RWPE2 (cell line): Measurements from ENCODE around the gene ZNRF3.

ENCODE experiments used
- ATAC-seq: fragments of 200-7000 bp; cut with Tn5 transposase; 3 replicates; pipeline ENCODE4 v1.9.1; 2021; ENCODE audit warnings: low read depth
- DNase-seq: peaks from one replicate; pipeline ENCODE4 v3.0.0-alpha.2; 2020; ENCODE audit warnings: low spot score
- H3K27ac ChIP-seq: fragments of 450-650 bp; 2 replicates; pipeline ENCODE4 v1.5.1; 2017; ENCODE audit warnings: mild to moderate bottlenecking; ENCODE audit not compliant: poor library complexity, severe bottlenecking
- H3K27me3 ChIP-seq: fragments of 250-450 bp; sonication (Bioruptor Pico); 2 replicates; pipeline ENCODE4 v1.5.1; 2021; ENCODE audit warnings: mild to moderate bottlenecking, moderate library complexity; ENCODE audit not compliant: insufficient read depth, poor library complexity, severe bottlenecking
- H3K36me3 ChIP-seq: fragments of 250-450 bp; sonication (Bioruptor Pico); 2 replicates; pipeline ENCODE4 v1.5.1; 2020; ENCODE audit warnings: low read depth, mild to moderate bottlenecking, moderate library complexity
- H3K4me1 ChIP-seq: fragments of 250-450 bp; sonication (Bioruptor Pico); 2 replicates; pipeline ENCODE4 v1.5.1; 2021; ENCODE audit warnings: mild to moderate bottlenecking, moderate library complexity; ENCODE audit not compliant: insufficient read depth, poor library complexity, severe bottlenecking
- H3K4me3 ChIP-seq: fragments of 250-450 bp; sonication (Bioruptor Pico); 2 replicates; pipeline ENCODE4 v1.5.1; 2021; ENCODE audit warnings: mild to moderate bottlenecking, moderate library complexity; ENCODE audit not compliant: severe bottlenecking
- H3K9me3 ChIP-seq: fragments of 250-450 bp; sonication (Bioruptor Pico); 2 replicates; pipeline ENCODE4 v1.5.1; 2021; ENCODE audit warnings: mild to moderate bottlenecking, moderate library complexity; ENCODE audit not compliant: severe bottlenecking
- TF ChIP-seq, protein P1 (sequence below): fragments of 450-650 bp; IDR thresholded peaks from one replicate; pipeline ENCODE4 v1.5.1; 2017; ENCODE audit warnings: mild to moderate bottlenecking, moderate library complexity; ENCODE audit not compliant: poor library complexity, severe bottlenecking

Gene ZNRF3

DNA sequence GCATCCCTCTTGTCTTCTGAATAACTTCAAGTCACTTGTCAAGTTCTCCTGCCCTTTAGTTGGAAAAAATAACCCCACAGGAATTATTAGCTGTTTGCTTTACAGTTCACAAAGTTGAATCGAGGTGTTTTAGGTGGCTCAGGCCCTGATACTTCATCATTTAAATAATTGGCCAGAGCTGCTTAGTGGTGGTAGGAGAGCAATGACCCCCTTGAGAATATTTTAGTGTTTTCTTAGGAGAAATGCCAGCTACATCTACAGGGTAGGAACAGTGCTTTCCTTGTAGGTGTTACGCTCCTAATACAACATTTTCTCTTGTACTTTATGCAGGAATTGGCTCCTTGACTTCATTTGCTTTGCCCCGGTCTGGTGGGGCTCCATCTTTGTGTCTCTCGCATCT lies 105.1 kb downstream of the ZNRF3 start:
- ATAC-seq, result no peak
- H3K27ac ChIP-seq, result no peak overlapping the region
- peaks cover 6% of the 10 kb centered on the region; the same call in 1 of the 2 replicates for H3K36me3 ChIP-seq
- no peaks in the 10 kb centered on the region for H3K9me3 ChIP-seq
- DNase-seq, result no peak
- TF ChIP-seq, protein P1, sequence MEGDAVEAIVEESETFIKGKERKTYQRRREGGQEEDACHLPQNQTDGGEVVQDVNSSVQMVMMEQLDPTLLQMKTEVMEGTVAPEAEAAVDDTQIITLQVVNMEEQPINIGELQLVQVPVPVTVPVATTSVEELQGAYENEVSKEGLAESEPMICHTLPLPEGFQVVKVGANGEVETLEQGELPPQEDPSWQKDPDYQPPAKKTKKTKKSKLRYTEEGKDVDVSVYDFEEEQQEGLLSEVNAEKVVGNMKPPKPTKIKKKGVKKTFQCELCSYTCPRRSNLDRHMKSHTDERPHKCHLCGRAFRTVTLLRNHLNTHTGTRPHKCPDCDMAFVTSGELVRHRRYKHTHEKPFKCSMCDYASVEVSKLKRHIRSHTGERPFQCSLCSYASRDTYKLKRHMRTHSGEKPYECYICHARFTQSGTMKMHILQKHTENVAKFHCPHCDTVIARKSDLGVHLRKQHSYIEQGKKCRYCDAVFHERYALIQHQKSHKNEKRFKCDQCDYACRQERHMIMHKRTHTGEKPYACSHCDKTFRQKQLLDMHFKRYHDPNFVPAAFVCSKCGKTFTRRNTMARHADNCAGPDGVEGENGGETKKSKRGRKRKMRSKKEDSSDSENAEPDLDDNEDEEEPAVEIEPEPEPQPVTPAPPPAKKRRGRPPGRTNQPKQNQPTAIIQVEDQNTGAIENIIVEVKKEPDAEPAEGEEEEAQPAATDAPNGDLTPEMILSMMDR, result no peak
- H3K4me3 ChIP-seq, result no peak overlapping the region
- H3K4me1 ChIP-seq, result peaks cover 5% of the 10 kb centered on the region
- H3K27me3 ChIP-seq, result no peaks in the 10 kb centered on the region

DNA sequence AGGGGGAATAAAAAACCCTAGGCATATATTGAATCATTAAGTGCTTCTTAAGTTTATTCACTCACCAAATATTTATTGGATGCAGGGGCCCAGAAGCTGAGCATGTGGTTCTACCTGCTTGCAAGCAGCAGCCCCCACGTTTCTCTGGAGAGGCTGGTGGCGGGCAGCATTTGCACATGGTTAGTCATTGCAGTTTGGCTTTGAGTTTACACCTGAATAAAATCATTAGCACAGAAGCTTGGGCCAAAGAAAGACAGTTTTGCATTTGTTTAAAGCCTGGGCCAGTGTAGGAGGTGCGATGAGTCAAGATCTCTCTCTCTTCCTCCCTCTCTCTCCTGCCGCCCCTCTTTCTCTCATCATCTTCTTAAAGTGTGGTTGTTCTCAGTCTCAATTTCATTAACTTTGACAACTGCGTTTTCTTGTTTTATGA lies 105.7 kb downstream of the ZNRF3 start:
- H3K27me3 ChIP-seq, result no peaks in the 10 kb centered on the region
- TF ChIP-seq, protein P1, result no peak
- H3K4me1 ChIP-seq, result no peaks in the 10 kb centered on the region
- H3K36me3 ChIP-seq, result peaks cover 6% of the 10 kb centered on the region; the same call in 1 of the 2 replicates
- DNase-seq (no peak), ATAC-seq (no peak)
- H3K27ac ChIP-seq, result no peak overlapping the region
- H3K4me3 ChIP-seq, result no peak overlapping the region
- H3K9me3 ChIP-seq, result no peaks in the 10 kb centered on the region

DNA sequence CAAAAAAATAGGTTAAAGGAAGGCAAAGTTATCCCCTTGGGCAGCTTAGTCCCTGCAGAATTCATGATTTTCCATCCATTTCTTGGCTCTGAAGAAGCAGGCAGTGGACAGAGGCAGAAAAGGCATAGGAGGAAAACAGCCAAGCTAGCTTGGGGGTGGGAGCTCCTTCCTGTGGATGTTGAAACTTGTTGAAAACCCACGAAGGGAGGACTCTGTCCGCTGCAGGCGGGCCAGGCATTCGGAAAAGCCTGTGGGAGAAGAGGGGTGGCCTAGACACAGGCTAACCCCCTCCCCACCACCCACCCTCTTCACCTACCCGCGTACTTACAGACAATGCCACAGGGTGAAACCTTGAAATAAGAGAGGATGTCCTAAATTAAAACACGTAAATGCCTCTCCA lies 106.1 kb downstream of the ZNRF3 start:
- ATAC-seq, result no peak

DNA sequence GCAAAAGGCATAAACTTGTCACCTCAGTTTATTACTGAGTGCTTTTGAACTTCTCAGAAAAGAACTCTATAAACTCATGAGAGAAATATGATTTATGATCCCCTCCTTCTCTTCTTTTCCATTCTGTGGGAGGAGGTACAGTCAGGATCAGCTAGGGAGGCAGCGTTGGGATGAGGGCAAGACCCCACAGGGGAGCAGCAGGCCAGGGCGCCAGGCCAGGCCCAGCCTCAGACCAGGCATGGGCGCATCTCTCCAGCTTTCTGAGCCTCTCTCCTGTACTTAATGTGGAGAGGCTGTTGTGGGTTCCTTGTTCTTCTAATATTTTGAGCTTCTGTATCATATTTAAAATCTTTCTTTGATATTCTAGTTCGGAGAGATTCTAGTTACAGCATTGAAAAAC lies 106.5 kb downstream of the ZNRF3 start:
- ATAC-seq (no peak), DNase-seq (no peak)
- Histone ChIP-seq H3K4me3 (no peak overlapping the region), H3K4me1 (no peaks in the 10 kb centered on the region), H3K36me3 (peaks cover 6% of the 10 kb centered on the region; the same call in 1 of the 2 replicates), H3K9me3 (no peaks in the 10 kb centered on the region), H3K27ac (no peak overlapping the region), H3K27me3 (no peaks in the 10 kb centered on the region)
- TF ChIP-seq, protein P1, result no peak

More for the DNA sequence above, 106.1 kb downstream of the ZNRF3 start:
- Histone ChIP-seq H3K4me3 (no peak overlapping the region), H3K27me3 (no peaks in the 10 kb centered on the region), H3K36me3 (peaks cover 6% of the 10 kb centered on the region; the same call in 1 of the 2 replicates), H3K4me1 (no peaks in the 10 kb centered on the region), H3K9me3 (no peaks in the 10 kb centered on the region), H3K27ac (no peak overlapping the region)
- DNase-seq, result no peak
- TF ChIP-seq, protein P1, result no peak

DNA sequence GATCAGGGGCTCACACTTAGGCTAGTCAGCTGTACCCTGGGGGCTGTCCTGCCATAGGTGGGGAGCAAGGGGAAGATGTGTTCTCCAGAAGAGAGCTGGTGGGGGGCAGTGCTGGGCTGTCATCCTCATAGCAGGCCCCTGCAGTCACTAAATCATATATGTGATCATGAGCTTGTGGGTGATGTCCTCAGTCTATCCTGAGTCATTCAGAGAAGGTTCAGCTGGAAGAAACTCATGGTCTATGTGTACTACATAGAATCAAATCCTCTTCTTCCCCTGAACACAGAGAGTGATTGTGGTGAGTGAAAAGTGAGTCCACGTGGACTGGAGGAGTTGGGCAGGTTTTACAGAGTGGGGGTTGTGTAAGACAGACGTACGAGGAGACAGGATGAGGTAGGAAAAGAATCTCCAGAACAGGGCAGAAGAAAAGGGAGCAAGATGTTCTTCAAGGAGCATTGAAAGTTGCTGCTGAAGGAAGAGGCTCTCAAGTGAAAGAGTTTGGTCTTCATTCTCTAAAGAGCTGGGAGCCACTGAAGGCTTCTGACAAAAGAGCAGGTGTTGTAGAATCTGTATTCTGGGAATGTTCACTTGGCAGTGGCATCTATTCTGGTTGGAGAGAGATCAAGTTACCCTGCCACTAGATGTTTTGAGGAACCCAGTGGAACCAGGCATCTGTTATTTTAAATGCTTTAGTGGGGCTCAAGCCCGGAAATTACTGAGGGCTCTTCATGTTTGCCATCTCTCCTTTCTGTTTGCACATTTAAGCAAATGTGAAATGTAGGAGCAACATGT lies 109.4 kb downstream of the ZNRF3 start:
- H3K27ac ChIP-seq, result no peak overlapping the region
- TF ChIP-seq, protein P1, result no peak
- H3K9me3 ChIP-seq, result no peaks in the 10 kb centered on the region
- DNase-seq, result no peak
- H3K4me3 ChIP-seq, result no peak overlapping the region
- H3K36me3 ChIP-seq, result peaks cover 2% of the 10 kb centered on the region; the same call in 1 of the 2 replicates
- no peaks in the 10 kb centered on the region for H3K27me3 ChIP-seq
- no peaks in the 10 kb centered on the region for H3K4me1 ChIP-seq
- no peak for ATAC-seq
